Fibroblast of villous mesenchyme (primary cell): Measurements from ENCODE around the gene CDYL. TPM values are rescaled to one million over a fixed set of nuclear protein-coding genes. Genes with fewer than 3 reads are reported as not detected.
A peak's percentile ranks its signal among the peaks of the same experiment; 100 is the strongest.
"Not testable (repeated sequence)": the region's sequence is repeated elsewhere in the genome, so short reads cannot be mapped to it uniquely, and the experiment has no call there.

Experiments
- DNase-seq: peaks from one replicate; pipeline ENCODE4 v3.0.0-alpha.2; 2010; ENCODE audit warnings: low read depth
- H3K4me3 ChIP-seq: 2 replicates; pipeline ENCODE4 v1.5.1; 2011; ENCODE audit warnings: low read depth, mild to moderate bottlenecking, low read length
- CTCF ChIP-seq: IDR thresholded peaks from 2 replicates; pipeline ENCODE4 v1.5.1; 2012; ENCODE audit warnings: low read depth, mild to moderate bottlenecking, low read length; ENCODE audit not compliant: insufficient read depth
- total RNA-seq: library from RNA; depleted of rRNA; stranded (reverse); fragments of >200 nt; gene quantifications from 2 replicates; pipeline ENCODE4 v1.2.3, GENCODE V29; 2012

Gene CDYL
- total RNA-seq, 1 donor = 37.1 TPM

DNA sequence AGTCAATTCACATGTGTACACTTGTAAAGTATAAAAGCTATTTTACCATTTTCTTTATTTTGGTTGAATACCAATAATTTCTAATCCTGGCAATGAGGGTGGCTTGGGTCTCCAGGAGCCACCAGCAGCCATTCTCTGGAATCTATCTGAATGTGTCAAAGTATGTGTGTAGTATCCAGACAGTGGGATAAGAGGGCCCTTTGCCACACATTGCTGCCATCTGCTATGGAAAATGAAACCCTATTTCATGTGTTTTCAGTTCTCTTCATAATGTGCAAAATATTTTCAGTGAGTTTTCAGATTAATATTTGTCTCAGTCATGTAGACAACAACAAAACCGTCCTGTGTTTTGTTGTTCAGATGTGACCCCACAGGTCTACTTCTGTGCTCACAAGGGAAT, 46.3 kb downstream of the CDYL start:
- no peak for DNase-seq
- no peak overlapping the region for H3K4me3 ChIP-seq
- TF ChIP-seq CTCF = no peak

DNA sequence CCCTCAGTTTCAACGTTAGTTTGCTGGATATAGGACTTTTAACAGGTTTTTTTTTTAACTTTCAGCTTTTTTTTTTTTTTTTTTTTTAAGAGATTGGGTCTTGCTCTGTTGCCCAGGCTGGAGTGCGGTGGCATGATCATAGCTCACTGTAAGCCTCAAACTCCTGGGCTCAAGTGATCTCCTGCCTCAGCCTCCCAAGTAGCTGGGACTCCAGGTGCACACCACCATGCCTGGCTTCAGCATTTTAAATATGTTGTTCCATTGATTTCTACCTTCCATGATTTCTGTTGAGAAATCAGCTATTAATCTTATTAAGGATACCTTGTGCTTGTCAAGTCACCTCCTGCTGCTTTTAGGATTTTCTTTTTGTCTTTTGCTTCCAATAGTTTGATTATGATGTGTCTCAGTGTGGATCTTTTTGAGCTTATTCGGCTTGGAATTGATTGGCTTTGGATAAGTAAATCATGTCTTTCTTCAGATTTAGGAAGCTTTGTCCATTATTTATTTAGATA, 52.0 kb downstream of the CDYL start:
- DNase-seq = no peak
- TF ChIP-seq CTCF = no peak
- no peak overlapping the region for H3K4me3 ChIP-seq

GRCh38 chr6:4829089-4829488, 52.9 kb downstream of the CDYL start:
- TF ChIP-seq CTCF = no peak
- no peak for DNase-seq

GRCh38 chr6:4835540-4835939, 59.3 kb downstream of the CDYL start:
- not testable (repeated sequence) for H3K4me3 ChIP-seq

More at GRCh38 chr6:4829089-4829488, 52.9 kb downstream of the CDYL start:
- no peak overlapping the region for H3K4me3 ChIP-seq

GRCh38 chr6:4840169-4840568, 64.0 kb downstream of the CDYL start:
- TF ChIP-seq CTCF = no peak
- H3K4me3 ChIP-seq = no peak overlapping the region
- no peak for DNase-seq

More at GRCh38 chr6:4835540-4835939, 59.3 kb downstream of the CDYL start:
- not testable (repeated sequence) for DNase-seq

- no peak overlapping the region for H3K4me3 ChIP-seq
- TF ChIP-seq CTCF = peak; percentile 27
- DNase-seq = no peak
These were observed 67.9 kb downstream of the CDYL start for GRCh38 chr6:4844108-4844507.

DNA sequence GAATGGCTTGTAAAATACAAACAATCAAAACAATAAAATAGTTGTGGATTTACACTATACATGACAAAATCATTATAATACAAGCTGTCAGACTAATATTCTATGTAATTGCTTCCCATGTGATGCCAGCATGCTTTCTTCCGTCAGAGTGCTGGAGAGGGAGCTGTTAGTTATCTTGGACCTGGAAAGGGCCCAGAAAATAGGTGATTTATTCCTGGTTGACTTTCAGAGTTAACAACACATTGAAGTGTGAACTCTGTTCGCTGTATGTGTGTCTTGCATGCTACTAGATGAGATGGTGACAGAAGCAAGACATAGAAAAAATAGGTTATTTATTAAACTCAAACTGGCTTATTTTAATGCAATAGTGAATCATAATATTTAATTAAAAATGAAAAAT, 70.2 kb downstream of the CDYL start:
- no peak for TF ChIP-seq CTCF
- DNase-seq = no peak
- H3K4me3 ChIP-seq = no peak overlapping the region
